ENCODE measurements around the gene VCL. TPM values are rescaled to one million over a fixed set of nuclear protein-coding genes. Genes with fewer than 3 reads are reported as not detected.
A peak's percentile ranks its signal among the peaks of the same experiment; 100 is the strongest.

VCL gene
- total RNA-seq, 8 experiments from 2014 or later, result 15.9 to 105 (median 44.0) TPM

DNA sequence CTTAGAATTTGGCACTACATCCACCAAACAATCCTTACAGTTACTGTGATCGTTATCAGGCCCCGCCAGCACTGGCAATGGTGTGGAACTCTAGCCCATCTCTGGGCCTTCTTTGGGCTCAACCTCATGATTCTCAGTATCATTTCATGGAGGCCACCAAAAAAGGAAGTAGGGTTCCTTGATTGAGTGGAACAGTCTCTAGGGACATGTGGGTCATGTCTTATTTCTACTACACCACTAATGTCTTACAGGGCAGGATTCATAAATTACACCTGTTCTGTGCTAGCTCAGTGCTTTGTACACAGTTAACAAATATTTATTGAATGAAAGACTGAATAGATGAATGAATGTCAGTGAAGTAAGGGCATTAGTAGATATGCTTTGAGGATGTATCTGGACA lies 98.9 kb downstream of the VCL start:
- no peaks in the 10 kb centered on the region for H3K4me1 ChIP-seq (replicated peaks in 1 of 2)

DNA sequence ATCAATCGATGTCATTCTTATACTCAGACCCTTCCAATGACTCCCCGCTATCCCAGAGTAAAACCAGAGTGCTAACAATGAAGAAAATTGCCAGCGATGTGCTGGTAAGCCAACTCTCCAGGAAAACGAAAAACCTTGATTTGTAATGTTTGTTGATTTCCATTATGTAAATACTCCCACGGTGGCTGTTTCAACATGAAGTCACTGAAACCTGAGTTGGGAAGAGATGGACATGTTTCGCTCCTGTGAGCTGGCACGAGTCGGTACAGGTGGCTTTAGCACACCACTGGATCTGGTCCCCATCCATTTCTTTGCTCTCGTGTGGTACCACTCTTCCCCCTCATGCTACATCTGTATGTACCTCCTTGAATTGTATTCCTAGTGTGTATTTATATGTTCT lies 99.9 kb downstream of the VCL start:
- in situ Hi-C loops (cut with MboI; ENCODE audit: low pct_unique_long_range_greater_than_20kb in 2 of 9, low sequenced_read_pairs in 9 of 9, unreplicated experiment in 9 of 9), result loop anchor here in 5 of 9 experiments (25.0 kb wide), 1 partner anchor 210 kb away; no protein-coding TSS in a partner anchor
- WGBS, 10 experiments, result 62 to 100% (median 92%) methylated on average over 1 to 9 of the region's 9 CpGs
- Histone ChIP-seq H3K4me1 (replicated peaks in 1 of 2) (no peaks in the 10 kb centered on the region), H3K27ac (no peak overlapping the region), H3K4me3 (no peak overlapping the region)
- no peak for ATAC-seq (replicated peaks in 6 of 8)

More for the DNA sequence above, 98.9 kb downstream of the VCL start:
- in situ Hi-C loops (cut with MboI; ENCODE audit: low pct_unique_long_range_greater_than_20kb in 2 of 9, low sequenced_read_pairs in 9 of 9, unreplicated experiment in 9 of 9), result loop anchor here in 5 of 9 experiments (25.0 kb wide), 1 partner anchor 209 kb away; no protein-coding TSS in a partner anchor
- no peak for ATAC-seq (replicated peaks in 6 of 8)
- no peak overlapping the region for H3K27ac ChIP-seq
- 100% methylated on average over 1 to 2 of the region's 2 CpGs; no CpG with 5 or more reads in 6 of the 10 experiments for whole genome bisulfite sequencing, 10 experiments
- no peak overlapping the region for H3K4me3 ChIP-seq

DNA sequence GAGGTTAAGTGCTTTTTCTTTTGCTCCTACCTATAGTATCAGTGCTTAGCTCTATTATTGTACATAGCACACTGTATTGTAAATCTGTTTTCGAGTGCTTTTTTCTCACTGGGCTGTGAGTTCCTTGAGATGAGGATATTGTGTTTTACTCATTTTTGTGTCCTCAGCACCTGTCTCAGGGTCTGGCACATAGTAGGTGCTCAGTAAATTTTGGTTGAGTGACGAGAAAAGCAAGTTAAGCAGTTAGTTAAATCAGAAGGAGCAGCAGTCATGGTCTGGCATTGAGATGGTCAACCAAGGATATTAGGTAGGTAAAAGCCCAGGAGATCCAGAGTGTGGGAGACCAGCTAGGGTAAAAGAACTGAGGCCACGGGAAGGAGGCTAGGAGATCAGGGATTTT lies 101.5 kb downstream of the VCL start:
- Histone ChIP-seq H3K27ac (no peak overlapping the region), H3K4me3 (no peak overlapping the region)
- in situ Hi-C loops (cut with MboI; ENCODE audit: low pct_unique_long_range_greater_than_20kb in 2 of 9, low sequenced_read_pairs in 9 of 9, unreplicated experiment in 9 of 9), result loop anchor here in 5 of 9 experiments (25.0 kb wide), 1 partner anchor 212 kb away; no protein-coding TSS in a partner anchor

DNA sequence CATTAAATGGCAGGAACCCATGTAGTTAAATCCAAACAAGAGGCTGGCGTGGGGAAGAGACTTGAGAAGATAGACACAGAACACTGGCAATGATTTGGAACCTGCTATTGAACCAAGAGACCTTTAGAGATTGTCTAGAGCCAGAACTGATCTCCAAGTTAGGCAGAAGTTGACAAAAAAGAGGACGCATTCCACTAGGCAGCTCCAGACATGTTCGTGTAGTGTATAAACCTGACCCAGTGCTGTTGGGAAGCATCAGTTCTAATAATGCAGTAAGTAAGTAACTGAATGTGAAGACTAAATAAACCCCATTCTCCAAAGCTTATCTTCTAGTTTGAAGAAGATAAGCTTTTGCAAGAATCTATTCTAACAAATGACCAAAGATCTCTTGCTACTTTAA lies 101.9 kb downstream of the VCL start:
- H3K27ac ChIP-seq, result no peak overlapping the region
- no peak overlapping the region for H3K4me3 ChIP-seq
- 79 to 100% (median 97%) methylated on average over 1 to 3 of the region's 3 CpGs for WGBS, 10 experiments
- no peak for ATAC-seq (replicated peaks in 6 of 8)
- in situ Hi-C loops (cut with MboI; ENCODE audit: low pct_unique_long_range_greater_than_20kb in 2 of 9, low sequenced_read_pairs in 9 of 9, unreplicated experiment in 9 of 9), result loop anchor here in 5 of 9 experiments (25.0 kb wide), 1 partner anchor 213 kb away; no protein-coding TSS in a partner anchor
- no peaks in the 10 kb centered on the region for H3K4me1 ChIP-seq (replicated peaks in 1 of 2)

More for the DNA sequence above, 101.5 kb downstream of the VCL start:
- no peaks in the 10 kb centered on the region for H3K4me1 ChIP-seq (replicated peaks in 1 of 2)
- ATAC-seq (replicated peaks in 6 of 8), result no peak
- 43 to 100% (median 94%) methylated on average over 2 to 3 of the region's 3 CpGs; no CpG with 5 or more reads in 1 of the 10 experiments for WGBS, 10 experiments

DNA sequence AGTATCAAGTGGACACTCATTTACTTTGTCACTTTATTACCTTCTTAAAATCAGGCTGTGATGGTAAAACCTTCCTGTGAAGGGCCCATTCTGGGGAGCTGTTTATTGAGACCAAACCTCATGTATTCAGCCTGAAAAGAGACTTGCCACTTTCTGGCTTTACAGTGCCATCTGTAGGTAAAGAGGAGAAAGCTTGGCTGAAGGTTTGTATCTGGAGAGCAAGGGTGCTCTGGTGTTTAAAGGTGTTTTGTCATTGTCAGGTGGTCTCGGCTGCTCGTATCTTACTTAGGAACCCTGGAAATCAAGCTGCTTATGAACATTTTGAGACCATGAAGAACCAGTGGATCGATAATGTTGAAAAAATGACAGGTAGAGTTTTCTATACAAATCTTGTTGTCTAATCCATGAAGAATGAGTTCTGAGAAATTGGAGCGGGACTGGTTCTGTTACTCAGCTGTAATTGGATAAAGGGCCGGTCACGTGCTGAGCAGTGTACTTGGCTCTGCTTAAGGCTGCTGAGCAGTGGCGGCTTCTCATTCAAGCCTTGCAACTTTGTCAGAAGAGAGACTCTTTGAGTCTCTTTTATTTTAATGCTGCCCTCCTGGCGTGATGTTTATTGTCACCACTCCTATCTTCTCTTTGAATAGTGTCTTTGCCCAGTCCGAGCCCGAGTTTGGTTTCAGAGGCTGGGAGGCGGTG lies 105.8 kb downstream of the VCL start:
- peak in 3 of 8 experiments; percentile 25 to 49 (median 45) for ATAC-seq (replicated peaks in 6 of 8)
- in situ Hi-C loops (cut with MboI; ENCODE audit: low pct_unique_long_range_greater_than_20kb in 2 of 9, low sequenced_read_pairs in 9 of 9, unreplicated experiment in 9 of 9), result no loop called here
- no peaks in the 10 kb centered on the region for H3K4me1 ChIP-seq (replicated peaks in 1 of 2)
- 73 to 100% (median 89%) methylated on average over 1 to 10 of the region's 11 CpGs; no CpG with 5 or more reads in 1 of the 10 experiments for WGBS, 10 experiments
- no peak overlapping the region for H3K27ac ChIP-seq
- H3K4me3 ChIP-seq, result no peak overlapping the region

DNA sequence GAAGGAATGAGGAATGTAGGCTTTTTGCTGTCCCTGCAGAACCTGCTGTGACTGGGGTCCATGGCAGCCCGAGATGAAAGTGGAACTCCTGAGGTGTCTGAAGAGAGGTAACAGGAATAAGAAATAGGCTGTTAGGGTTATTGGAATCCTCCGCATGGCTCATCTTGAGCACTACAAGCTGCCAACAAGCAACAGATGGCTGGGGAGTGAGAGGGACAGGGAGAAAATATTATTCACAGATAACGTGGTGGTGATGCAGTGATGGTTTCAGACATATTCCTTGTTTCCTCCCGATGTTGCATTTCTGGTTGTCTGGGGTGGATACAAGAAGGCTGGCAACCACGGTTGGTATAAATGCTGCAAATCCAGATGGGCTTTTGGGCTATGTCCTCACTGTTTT lies 106.6 kb downstream of the VCL start:
- in situ Hi-C loops (cut with MboI; ENCODE audit: low pct_unique_long_range_greater_than_20kb in 2 of 9, low sequenced_read_pairs in 9 of 9, unreplicated experiment in 9 of 9), result no loop called here
- Histone ChIP-seq H3K27ac (no peak overlapping the region), H3K4me1 (replicated peaks in 1 of 2) (no peaks in the 10 kb centered on the region), H3K4me3 (no peak overlapping the region)
- WGBS, 10 experiments, result 0 to 100% (median 90%) methylated on average over 1 to 5 of the region's 5 CpGs; no CpG with 5 or more reads in 3 of the 10 experiments
- ATAC-seq (replicated peaks in 6 of 8), result no peak

DNA sequence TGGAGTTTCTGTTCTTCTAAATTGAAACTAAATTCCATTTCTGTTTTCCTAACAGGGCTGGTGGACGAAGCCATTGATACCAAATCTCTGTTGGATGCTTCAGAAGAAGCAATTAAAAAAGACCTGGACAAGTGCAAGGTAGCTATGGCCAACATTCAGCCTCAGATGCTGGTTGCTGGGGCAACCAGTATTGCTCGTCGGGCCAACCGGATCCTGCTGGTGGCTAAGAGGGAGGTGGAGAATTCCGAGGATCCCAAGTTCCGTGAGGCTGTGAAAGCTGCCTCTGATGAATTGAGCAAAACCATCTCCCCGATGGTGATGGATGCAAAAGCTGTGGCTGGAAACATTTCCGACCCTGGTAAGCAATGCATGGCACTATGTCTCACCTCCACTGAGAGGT lies 107.1 kb downstream of the VCL start:
- no peak overlapping the region for H3K4me3 ChIP-seq
- no peak overlapping the region for H3K27ac ChIP-seq
- no peaks in the 10 kb centered on the region for H3K4me1 ChIP-seq (replicated peaks in 1 of 2)
- no peak for ATAC-seq (replicated peaks in 6 of 8)
- 82 to 94% (median 86%) methylated on average over 1 to 7 of the region's 8 CpGs; no CpG with 5 or more reads in 5 of the 10 experiments for WGBS, 10 experiments
- in situ Hi-C loops (cut with MboI; ENCODE audit: low pct_unique_long_range_greater_than_20kb in 2 of 9, low sequenced_read_pairs in 9 of 9, unreplicated experiment in 9 of 9), result no loop called here

DNA sequence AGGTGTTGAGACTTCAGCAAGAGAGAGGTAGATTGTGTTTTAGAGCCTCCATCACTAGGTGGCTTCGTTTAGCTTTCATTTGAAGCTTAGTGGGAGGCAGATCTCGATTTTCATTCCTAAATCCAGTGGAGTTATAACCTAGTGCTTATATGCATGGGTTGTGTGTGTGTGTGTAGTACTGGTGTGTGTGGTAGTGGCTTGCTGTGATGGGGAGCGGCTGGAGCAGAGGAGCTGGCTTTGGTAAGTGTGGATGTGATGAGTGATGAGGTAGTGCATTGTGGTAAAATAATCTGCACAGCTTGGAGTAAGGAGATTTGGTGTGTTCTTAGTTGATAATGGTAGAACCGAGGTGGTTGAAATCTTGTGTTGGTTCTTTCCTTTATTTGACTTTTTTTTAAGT lies 109.5 kb downstream of the VCL start:
- in situ Hi-C loops (cut with MboI; ENCODE audit: low pct_unique_long_range_greater_than_20kb in 2 of 9, low sequenced_read_pairs in 9 of 9, unreplicated experiment in 9 of 9), result no loop called here
- Histone ChIP-seq H3K4me3 (no peak overlapping the region), H3K4me1 (replicated peaks in 1 of 2) (no peaks in the 10 kb centered on the region), H3K27ac (no peak overlapping the region)
- no peak for ATAC-seq (replicated peaks in 6 of 8)
- 80 to 100% (median 96%) methylated on average over 1 to 4 of the region's 4 CpGs; no CpG with 5 or more reads in 1 of the 10 experiments for WGBS, 10 experiments

DNA sequence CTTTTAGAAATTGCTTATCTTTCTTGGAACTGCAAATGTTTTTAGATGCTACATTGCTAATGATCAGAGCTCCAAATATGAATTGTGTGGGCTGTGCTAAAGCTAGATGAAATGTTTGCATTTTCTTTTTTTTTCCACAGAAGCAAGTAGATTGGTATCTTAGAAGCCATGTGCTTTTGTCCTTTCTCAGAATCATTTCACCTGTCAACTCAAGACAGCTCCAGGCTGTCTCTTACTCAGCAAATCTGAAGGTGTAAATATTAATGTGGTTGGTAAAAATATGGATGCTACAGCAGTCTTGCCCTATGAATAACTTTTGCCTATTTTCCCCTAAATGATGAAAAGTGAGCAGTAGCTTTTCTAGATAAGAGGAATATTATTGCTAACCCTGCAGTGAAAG lies 111.5 kb downstream of the VCL start:
- Histone ChIP-seq H3K4me1 (replicated peaks in 1 of 2) (no peaks in the 10 kb centered on the region), H3K4me3 (no peak overlapping the region), H3K27ac (no peak overlapping the region)
- in situ Hi-C loops (cut with MboI; ENCODE audit: low pct_unique_long_range_greater_than_20kb in 2 of 9, low sequenced_read_pairs in 9 of 9, unreplicated experiment in 9 of 9), result no loop called here
- ATAC-seq (replicated peaks in 6 of 8), result no peak

DNA sequence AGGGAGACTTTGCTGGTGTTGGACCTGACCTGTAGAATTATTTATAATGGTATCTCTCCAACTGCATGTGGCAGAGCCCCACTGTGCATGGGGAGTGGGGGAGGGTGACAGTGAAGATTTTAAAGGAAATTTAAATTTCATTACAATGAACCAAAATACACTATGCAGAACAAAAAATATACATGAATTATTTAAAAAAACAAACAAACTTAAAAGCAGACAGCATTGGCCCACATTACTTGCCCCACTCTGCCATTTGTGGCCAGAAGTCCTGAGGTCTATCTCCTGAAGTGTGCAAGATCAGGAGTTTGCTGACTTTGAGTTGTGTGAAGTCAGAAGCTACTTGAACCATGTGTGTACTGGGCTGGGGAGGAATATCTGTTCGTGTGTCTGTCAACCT lies 112.2 kb downstream of the VCL start:
- Histone ChIP-seq H3K27ac (no peak overlapping the region), H3K4me1 (replicated peaks in 1 of 2) (no peaks in the 10 kb centered on the region), H3K4me3 (no peak overlapping the region)
- peak in 3 of 8 experiments; percentile 46 to 85 (median 57) for ATAC-seq (replicated peaks in 6 of 8)
- 44 to 83% (median 67%) methylated on average over 1 of the region's 1 CpG; no CpG with 5 or more reads in 7 of the 10 experiments for WGBS, 10 experiments
- in situ Hi-C loops (cut with MboI; ENCODE audit: low pct_unique_long_range_greater_than_20kb in 2 of 9, low sequenced_read_pairs in 9 of 9, unreplicated experiment in 9 of 9), result no loop called here

DNA sequence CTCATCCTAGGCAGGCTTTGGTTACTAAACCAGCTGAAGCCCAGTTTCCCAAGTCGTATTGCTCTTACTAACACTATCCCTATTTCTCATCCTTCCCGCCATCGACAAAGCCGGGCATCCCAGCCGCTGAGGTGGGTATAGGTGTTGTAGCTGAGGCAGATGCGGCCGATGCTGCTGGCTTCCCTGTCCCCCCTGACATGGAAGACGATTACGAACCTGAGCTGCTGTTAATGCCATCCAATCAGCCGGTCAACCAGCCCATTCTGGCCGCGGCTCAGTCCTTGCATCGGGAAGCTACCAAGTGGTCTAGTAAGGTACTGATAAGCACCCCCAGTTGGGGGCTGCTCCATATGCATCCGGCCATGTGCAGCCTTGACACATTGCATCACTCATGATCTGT lies 113.9 kb downstream of the VCL start:
- Histone ChIP-seq H3K4me3 (no peak overlapping the region), H3K4me1 (replicated peaks in 1 of 2) (no peaks in the 10 kb centered on the region), H3K27ac (no peak overlapping the region)
- WGBS, 10 experiments, result 50 to 100% (median 90%) methylated on average over 1 to 7 of the region's 14 CpGs; no CpG with 5 or more reads in 5 of the 10 experiments
- in situ Hi-C loops (cut with MboI; ENCODE audit: low pct_unique_long_range_greater_than_20kb in 2 of 9, low sequenced_read_pairs in 9 of 9, unreplicated experiment in 9 of 9), result no loop called here
- no peak for ATAC-seq (replicated peaks in 6 of 8)

DNA sequence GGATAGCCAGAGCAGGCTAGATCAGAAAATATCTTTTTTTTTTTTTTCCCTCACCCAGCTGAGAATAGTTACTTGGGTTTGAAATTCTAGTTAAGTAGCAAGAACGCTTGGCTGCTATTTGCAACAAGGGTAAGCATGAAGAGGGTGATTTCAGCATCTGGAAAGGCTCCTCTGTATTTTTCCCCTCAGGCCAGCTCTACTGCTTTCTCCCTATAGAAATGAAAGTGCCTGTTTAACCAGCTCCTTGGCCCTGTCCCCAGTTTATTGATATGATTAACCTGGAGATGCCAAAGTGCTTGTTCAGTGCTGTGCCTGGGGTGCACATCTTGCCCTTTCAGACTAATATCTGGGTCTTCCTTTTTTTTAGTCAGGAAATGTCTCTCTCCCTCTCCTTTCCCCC lies 115.6 kb downstream of the VCL start:
- Histone ChIP-seq H3K27ac (no peak overlapping the region), H3K4me1 (replicated peaks in 1 of 2) (no peaks in the 10 kb centered on the region), H3K4me3 (no peak overlapping the region)
- WGBS, 10 experiments, result 0 to 100% (median 75%) methylated on average over 1 of the region's 1 CpG; no CpG with 5 or more reads in 1 of the 10 experiments
- in situ Hi-C loops (cut with MboI; ENCODE audit: low pct_unique_long_range_greater_than_20kb in 2 of 9, low sequenced_read_pairs in 9 of 9, unreplicated experiment in 9 of 9), result no loop called here
- peak in 1 of 8 experiments; percentile 8 for ATAC-seq (replicated peaks in 6 of 8)

DNA sequence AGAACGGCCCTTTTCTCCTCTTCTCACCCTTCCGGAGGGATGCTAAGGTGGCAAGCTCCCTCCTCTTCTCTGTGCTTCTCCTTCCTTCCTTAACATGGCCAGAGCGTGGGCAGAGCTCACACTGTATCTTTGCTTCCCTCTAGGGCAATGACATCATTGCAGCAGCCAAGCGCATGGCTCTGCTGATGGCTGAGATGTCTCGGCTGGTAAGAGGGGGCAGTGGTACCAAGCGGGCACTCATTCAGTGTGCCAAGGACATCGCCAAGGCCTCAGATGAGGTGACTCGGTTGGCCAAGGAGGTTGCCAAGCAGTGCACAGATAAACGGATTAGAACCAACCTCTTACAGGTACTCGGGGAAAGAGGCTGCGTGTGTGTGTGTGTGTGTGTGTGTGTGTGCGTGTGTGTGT lies 116.1 kb downstream of the VCL start:
- in situ Hi-C loops (cut with MboI; ENCODE audit: low pct_unique_long_range_greater_than_20kb in 2 of 9, low sequenced_read_pairs in 9 of 9, unreplicated experiment in 9 of 9), result no loop called here
- ATAC-seq (replicated peaks in 6 of 8), result peak in 1 of 8 experiments; percentile 23
- 53 to 100% (median 86%) methylated on average over 1 to 8 of the region's 12 CpGs; no CpG with 5 or more reads in 1 of the 10 experiments for WGBS, 10 experiments
- Histone ChIP-seq H3K4me3 (no peak overlapping the region), H3K27ac (no peak overlapping the region), H3K4me1 (replicated peaks in 1 of 2) (no peaks in the 10 kb centered on the region)

DNA sequence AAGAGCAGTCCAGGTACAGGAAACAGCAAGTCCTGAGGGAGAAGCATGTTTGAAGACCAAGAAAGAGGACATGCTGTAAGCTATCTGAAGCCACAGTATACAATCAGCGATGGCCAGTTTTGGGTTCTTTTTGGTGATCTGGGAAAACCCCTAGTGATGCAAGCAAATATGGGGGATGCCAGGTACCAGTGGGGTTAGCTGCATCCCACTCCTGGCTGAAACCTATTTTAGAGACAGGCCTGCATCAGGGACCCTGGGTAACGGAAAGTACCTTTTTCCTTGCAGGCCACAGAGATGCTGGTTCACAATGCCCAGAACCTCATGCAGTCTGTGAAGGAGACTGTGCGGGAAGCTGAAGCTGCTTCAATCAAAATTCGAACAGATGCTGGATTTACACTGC lies 119.8 kb downstream of the VCL start:
- Histone ChIP-seq H3K27ac (no peak overlapping the region), H3K4me3 (no peak overlapping the region), H3K4me1 (replicated peaks in 1 of 2) (no peaks in the 10 kb centered on the region)
- ATAC-seq (replicated peaks in 6 of 8), result no peak
- in situ Hi-C loops (cut with MboI; ENCODE audit: low pct_unique_long_range_greater_than_20kb in 2 of 9, low sequenced_read_pairs in 9 of 9, unreplicated experiment in 9 of 9), result no loop called here
- WGBS, 10 experiments, result 94 to 100% (median 100%) methylated on average over 1 to 4 of the region's 4 CpGs; no CpG with 5 or more reads in 5 of the 10 experiments
